Transverse colon (tissue), 4 donors: ENCODE results near the gene CDHR3. TPM values are rescaled to one million over a fixed set of nuclear protein-coding genes. Genes with fewer than 3 reads are reported as not detected.

ENCODE experiments used
- DNase-seq: peaks from one replicate; pipeline ENCODE4 v3.0.0-alpha.2; 2019
- H3K27ac ChIP-seq, 4 donors: fragments of 200-600 bp; sonication (generic); 2 replicates each; pipeline ENCODE4 v1.5.1; 2016 to 2018; ENCODE audit warnings: inconsistent platforms in 4 of 4
- H3K27me3 ChIP-seq: fragments of 200-600 bp; sonication (generic); 2 replicates; pipeline ENCODE4 v1.5.1; 2017; ENCODE audit warnings: inconsistent platforms
- H3K36me3 ChIP-seq, 4 donors: fragments of 200-600 bp; sonication (generic); 2 replicates each; pipeline ENCODE4 v1.5.1; 2017 to 2019; ENCODE audit warnings: inconsistent platforms in 4 of 4
- H3K4me1 ChIP-seq, 4 donors: fragments of 200-600 bp; sonication (generic); 2 replicates each; pipeline ENCODE4 v1.5.1; 2017 to 2020; ENCODE audit warnings: inconsistent platforms in 4 of 4
- H3K4me3 ChIP-seq, 4 donors: fragments of 200-600 bp; sonication (generic); 1 replicate in 1 of 4; 2 replicates in 3 of 4; pipeline versions ENCODE4 v1.5.1 to v1.6.1; 2017 to 2019; ENCODE audit warnings: inconsistent platforms in 4 of 4
- H3K9me3 ChIP-seq, 2 donors: fragments of 200-600 bp; sonication (generic); 2 replicates each; pipeline ENCODE4 v1.5.1; 2017 to 2019; ENCODE audit warnings: inconsistent platforms in 2 of 2
- CTCF ChIP-seq, 5 experiments: fragments of 200-600 bp in 3 of 5; fragments of 450-650 bp in 2 of 5; sonication (generic) in 3 of 5; IDR thresholded peaks; 1 replicate in 2 of 5; 2 replicates in 3 of 5; pipeline ENCODE4 v1.5.1; 2016 to 2017; ENCODE audit warnings: antibody characterized with exemption in 5 of 5, inconsistent platforms in 3 of 5, mild to moderate bottlenecking in 2 of 5, moderate library complexity in 1 of 5
- EP300 ChIP-seq: sonication (generic); formaldehyde crosslinking; IDR thresholded peaks from one replicate; pipeline ENCODE4 v1.6.1; 2017; ENCODE audit warnings: antibody characterized with exemption, low read depth
- POLR2A ChIP-seq: fragments of 450-650 bp; IDR thresholded peaks from one replicate; pipeline ENCODE4 v1.6.1; 2016; ENCODE audit warnings: antibody characterized with exemption, mild to moderate bottlenecking, moderate library complexity
- POLR2AphosphoS5 ChIP-seq, 3 donors: sonication (generic); formaldehyde crosslinking; IDR thresholded peaks; one replicate each; pipeline ENCODE4 v1.6.1; 2016; ENCODE audit warnings: antibody characterized with exemption in 3 of 3
- WGBS, 2 donors: methylation state at CpG; one replicate each; pipeline ENCODE4 v1.1.5; 2018; ENCODE audit warnings: low coverage in 1 of 2; 5-methylcytosine and 5-hydroxymethylcytosine counted together
- in situ Hi-C, 4 donors: fragments of 200-750 bp; cut with MboI; loops; one replicate each; pipeline versions ENCODE4 v1.15.0 to v1.15.1; 2017; ENCODE audit warnings: low sequenced_read_pairs in 3 of 4, low pct_ligation_motif_present in 1 of 4, low pct_unique_long_range_greater_than_20kb in 1 of 4
- intact Hi-C: fragments of 100-400 bp; cut with DNase I; formaldehyde crosslinking; loops from one replicate; pipeline ENCODE4 v1.15.1; 2023; ENCODE audit warnings: low total_unique reads
- total RNA-seq, 4 donors: library from RNA; depleted of rRNA; stranded (reverse); fragments of >200 nt; gene quantifications; one replicate each; pipeline ENCODE4 v1.1.0, GENCODE V29; 2016

CDHR3 gene
- total RNA-seq, 4 donors from 2014 or later = 7.6 to 34.4 (median 29.1) TPM

GRCh38 chr7:105935250-105935649 lies 27.8 kb upstream of the CDHR3 start:
- DNase-seq = no peak
- intact Hi-C loops (loop anchor here (10.0 kb wide), 1 partner anchor 80 kb away; no protein-coding TSS in a partner anchor), in situ Hi-C loops (no loop called here)
- Histone ChIP-seq H3K4me3 (no peak overlapping the region), H3K27me3 (no peaks in the 10 kb centered on the region), H3K27ac (no peak overlapping the region), H3K4me1 (peaks cover 0 to 14% (median 5%) of the 10 kb centered on the region in 4 donors), H3K9me3 (no peaks in the 10 kb centered on the region), H3K36me3 (no peaks in the 10 kb centered on the region)
- TF ChIP-seq POLR2A (no peak), POLR2AphosphoS5 (IDR thresholded peaks at IDR 0.05) (no peak), EP300 (no peak), CTCF (IDR thresholded peaks at IDR 0.05) (no peak)
- WGBS, 2 donors = 79 to 84% methylated on average over 5 of the region's 5 CpGs

- no peaks in the 10 kb centered on the region for H3K27me3 ChIP-seq
- H3K27ac ChIP-seq = no peak overlapping the region
- intact Hi-C loops = loop anchor here (10.0 kb wide), 1 partner anchor 77 kb away; no protein-coding TSS in a partner anchor
- H3K36me3 ChIP-seq = no peaks in the 10 kb centered on the region
- TF ChIP-seq EP300 (no peak), POLR2A (no peak)
- no peak overlapping the region for H3K4me3 ChIP-seq
- H3K9me3 ChIP-seq = no peaks in the 10 kb centered on the region
- WGBS, 2 donors = 97% methylated on average over 3 of the region's 3 CpGs; no CpG with 5 or more reads in 1 of the 2 donors
- no peak for DNase-seq
- peaks cover 0 to 10% (median 5%) of the 10 kb centered on the region in 4 donors for H3K4me1 ChIP-seq
- in situ Hi-C loops = no loop called here
These were observed 25.7 kb upstream of the CDHR3 start for GRCh38 chr7:105937411-105937810.

GRCh38 chr7:105940109-105940508 lies 23.0 kb upstream of the CDHR3 start:
- intact Hi-C loops (no loop called here), in situ Hi-C loops (no loop called here)
- no peaks in the 10 kb centered on the region for H3K4me1 ChIP-seq
- no peaks in the 10 kb centered on the region for H3K36me3 ChIP-seq
- H3K9me3 ChIP-seq = no peaks in the 10 kb centered on the region
- TF ChIP-seq POLR2AphosphoS5 (IDR thresholded peaks at IDR 0.05) (no peak), EP300 (no peak), POLR2A (no peak), CTCF (IDR thresholded peaks at IDR 0.05) (no peak)
- no peak overlapping the region for H3K27ac ChIP-seq
- no peak for DNase-seq
- WGBS, 2 donors = 50% methylated on average over 4 of the region's 4 CpGs; no CpG with 5 or more reads in 1 of the 2 donors
- no peak overlapping the region for H3K4me3 ChIP-seq
- no peaks in the 10 kb centered on the region for H3K27me3 ChIP-seq

GRCh38 chr7:105941596-105941995 lies 21.5 kb upstream of the CDHR3 start:
- intact Hi-C loops = no loop called here
- H3K9me3 ChIP-seq = no peaks in the 10 kb centered on the region
- no peak overlapping the region for H3K27ac ChIP-seq
- DNase-seq = no peak
- no peaks in the 10 kb centered on the region for H3K4me1 ChIP-seq
- no peaks in the 10 kb centered on the region for H3K27me3 ChIP-seq
- TF ChIP-seq CTCF (IDR thresholded peaks at IDR 0.05) (no peak), POLR2AphosphoS5 (IDR thresholded peaks at IDR 0.05) (no peak), POLR2A (no peak), EP300 (no peak)
- no peaks in the 10 kb centered on the region for H3K36me3 ChIP-seq
- in situ Hi-C loops = no loop called here
- no peak overlapping the region for H3K4me3 ChIP-seq

- no peaks in the 10 kb centered on the region for H3K36me3 ChIP-seq
- H3K27ac ChIP-seq = no peak overlapping the region
- H3K9me3 ChIP-seq = no peaks in the 10 kb centered on the region
- in situ Hi-C loops (no loop called here), intact Hi-C loops (no loop called here)
- no peak for DNase-seq
- TF ChIP-seq POLR2A (no peak), CTCF (IDR thresholded peaks at IDR 0.05) (no peak), EP300 (no peak), POLR2AphosphoS5 (IDR thresholded peaks at IDR 0.05) (no peak)
- H3K27me3 ChIP-seq = no peaks in the 10 kb centered on the region
- WGBS, 2 donors = 59 to 100% methylated on average over 1 to 2 of the region's 2 CpGs
- no peaks in the 10 kb centered on the region for H3K4me1 ChIP-seq
- no peak overlapping the region for H3K4me3 ChIP-seq
These were observed 19.6 kb upstream of the CDHR3 start for GRCh38 chr7:105943486-105943885.
